NCI-H748 treated with DMSO at 0.1 percent for 48 hours (cell line): ENCODE data around the gene NTRK2.

Experiments
- DNase-seq: peaks from one replicate; lab custom pipeline; 2025; lab: John Stamatoyannopoulos, UW

NTRK2 gene

DNA sequence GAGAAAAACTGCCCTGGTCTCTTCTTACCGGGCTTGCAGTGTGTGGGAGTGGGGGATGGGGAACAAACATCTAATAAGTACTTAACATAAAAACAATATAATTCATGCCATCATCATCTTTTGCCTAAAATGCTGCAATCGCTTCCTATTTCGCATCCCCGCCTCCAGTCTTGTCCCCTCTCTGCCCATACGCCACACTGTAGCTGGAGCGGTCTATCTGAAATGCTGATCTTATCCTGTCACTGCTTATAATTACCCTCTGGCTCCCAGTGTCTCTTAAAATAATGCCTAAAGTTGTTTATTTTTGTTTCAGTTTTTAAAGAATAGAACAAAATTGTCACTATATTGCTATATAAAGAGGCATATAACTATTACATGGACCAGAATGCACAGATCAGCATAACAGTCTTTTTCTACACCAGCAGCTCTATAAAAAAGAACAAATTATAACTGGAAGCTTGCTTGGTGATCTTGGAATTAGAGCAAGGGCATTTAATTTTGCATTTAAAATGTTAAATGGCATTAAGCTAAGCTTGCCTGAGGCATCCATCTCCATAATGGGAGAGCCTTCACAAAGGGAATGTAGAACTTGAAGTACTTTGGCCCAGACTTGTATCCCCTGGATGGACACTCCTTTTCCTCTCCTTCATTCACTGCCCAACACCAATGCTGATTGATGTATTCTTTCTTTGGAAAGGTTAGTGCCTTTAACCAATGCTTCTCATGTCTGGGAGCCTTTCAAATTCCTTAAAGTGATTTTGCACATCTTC, 12.2 kb downstream of the NTRK2 start:
- DNase-seq = no peak

DNA sequence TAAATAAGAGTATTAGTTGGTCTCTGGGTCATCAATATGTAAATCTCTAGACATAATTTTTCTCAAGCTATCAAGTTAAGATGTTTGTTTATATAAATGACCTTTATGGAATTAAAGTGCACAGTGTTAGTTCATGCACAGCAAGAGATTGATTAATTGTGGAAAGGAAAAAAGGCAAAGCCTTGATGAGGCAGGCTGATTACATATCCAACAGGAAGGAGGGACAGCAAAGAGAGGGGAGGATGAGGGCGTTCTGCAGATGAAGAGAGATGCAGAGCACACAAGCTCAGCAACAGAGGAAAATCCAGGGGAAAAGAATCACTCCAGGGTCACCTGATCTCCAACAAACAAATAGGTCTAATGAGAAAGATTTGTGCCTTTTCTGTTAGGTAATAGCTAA, 16.5 kb downstream of the NTRK2 start:
- no peak for DNase-seq

DNA sequence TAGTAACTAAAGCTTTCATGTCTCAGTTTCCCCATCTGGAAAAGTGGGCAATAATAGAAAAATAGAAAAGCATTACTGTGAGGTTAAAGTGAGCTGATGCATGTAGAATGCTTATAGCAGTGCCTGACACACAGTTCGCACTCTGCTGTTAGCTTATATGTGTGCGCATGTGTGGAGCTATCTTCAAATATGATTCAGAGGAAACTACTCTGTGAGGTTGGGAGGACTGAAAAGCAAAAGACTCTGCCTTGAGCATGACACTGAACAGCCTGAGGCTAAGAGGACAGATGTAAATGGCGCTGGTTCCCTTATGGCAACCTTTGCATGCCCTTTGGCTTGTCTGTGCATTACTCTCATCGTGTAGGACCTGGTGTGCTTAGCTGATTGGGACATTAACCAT, 19.4 kb downstream of the NTRK2 start:
- DNase-seq = no peak

DNA sequence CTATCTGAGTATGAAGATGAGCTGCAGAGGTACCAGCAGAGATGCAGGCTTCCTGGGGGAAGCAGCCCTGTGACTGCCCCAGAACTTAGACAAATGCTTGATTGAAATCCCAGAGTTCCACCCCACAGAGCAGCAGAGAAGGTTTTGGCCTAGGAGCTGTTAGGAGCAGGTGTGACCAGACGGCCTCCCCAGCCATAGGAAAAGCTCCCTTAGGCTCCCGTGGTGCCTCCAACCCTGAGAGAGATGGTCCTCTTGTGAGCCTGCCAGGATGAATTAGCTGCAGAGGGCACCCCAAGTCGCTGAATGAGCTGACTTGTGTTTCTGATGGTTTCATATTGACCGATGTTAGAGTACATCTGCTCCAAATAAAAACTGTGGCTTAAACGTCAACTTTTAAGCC, 22.1 kb downstream of the NTRK2 start:
- no peak for DNase-seq

GRCh38 chr9:84694248-84694647, 24.7 kb downstream of the NTRK2 start:
- DNase-seq = no peak

GRCh38 chr9:84697042-84697441, 27.5 kb downstream of the NTRK2 start:
- DNase-seq = no peak

DNA sequence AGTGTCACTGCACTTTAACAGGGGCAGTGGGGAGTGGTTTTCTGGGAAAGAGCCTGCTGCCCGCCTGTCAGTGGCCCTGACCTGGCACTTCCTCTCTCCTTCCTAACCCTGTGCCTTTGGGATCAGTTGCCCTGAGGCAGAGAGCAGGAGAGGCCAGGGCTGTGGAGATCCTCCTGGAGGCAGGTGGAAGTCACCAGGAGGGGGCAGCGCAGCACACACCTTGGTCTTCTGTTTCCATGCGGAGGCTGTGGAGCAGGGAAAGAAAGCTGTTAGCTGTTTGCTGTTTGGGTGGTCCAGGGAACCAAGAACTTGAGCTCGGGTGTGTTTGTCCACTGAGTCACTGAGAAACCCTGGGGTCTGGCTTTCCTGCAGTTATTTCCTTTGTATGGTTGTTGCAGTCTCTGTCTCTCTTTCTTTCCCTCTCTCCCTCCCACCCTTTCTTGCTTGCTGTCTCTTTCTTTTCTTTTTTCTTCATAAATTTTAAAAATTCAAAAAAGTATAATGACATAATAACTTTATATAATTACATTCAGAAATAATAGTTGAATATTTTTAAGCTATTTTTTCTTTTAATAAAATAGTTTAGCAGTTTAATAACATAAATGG, 28.1 kb downstream of the NTRK2 start:
- DNase-seq = peak; percentile 43

DNA sequence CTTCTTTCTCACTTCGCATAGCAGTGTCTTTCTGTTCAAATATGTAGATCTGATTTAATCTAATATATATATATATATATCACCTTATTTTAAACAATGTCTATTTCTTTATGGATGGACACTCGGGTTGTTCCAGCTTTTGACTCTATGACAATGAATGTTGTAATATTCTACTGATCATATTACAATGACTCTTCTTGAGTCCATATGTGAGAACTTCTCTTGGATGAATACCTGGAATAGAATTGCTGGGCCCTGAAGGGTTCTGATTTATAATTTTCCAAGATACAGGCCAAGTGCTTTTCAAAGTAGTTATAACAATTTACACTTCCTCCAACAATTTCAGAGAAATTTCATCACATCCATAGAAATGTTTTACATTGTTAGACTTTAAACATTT, 28.8 kb downstream of the NTRK2 start:
- no peak for DNase-seq

DNA sequence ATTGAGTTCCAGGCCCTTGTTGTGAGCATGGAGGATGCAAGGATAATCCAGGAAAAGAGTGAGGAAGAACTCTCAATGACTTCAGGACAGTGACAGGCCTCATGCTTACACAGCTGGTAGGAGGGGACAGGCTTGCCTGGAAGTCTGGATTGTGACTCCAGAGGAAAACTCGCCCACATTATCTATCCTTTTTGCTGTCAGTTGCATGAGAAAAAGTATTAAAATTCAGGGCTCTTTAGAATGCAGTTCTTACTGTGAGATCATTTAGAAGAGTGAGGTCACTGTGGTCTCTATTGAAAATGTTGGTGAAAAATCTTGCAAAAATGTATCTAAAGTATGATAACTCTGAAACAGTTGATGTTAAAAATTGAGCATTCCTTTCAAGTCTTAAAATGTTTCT, 30.5 kb downstream of the NTRK2 start:
- DNase-seq = no peak

GRCh38 chr9:84701801-84702200, 32.3 kb downstream of the NTRK2 start:
- DNase-seq = no peak

DNA sequence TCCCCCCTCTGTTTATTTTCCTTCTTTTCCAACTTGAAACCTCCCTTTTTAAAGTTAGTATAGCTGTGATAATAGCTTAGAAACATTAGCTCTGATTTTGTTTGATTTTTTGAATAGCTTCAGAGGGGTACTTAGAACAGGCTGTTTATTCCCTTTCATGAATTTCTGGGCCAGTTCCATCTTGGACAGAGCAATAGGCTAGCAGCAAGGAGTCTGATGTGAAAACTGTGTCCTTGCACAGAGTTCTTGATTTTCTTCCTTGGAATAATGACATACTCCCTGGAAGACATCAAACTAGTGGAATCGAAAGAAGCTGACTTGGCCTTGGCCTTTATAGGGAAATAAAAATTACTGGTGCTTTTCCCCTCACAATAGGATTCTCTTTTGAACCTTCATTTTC, 32.9 kb downstream of the NTRK2 start:
- DNase-seq = no peak

DNA sequence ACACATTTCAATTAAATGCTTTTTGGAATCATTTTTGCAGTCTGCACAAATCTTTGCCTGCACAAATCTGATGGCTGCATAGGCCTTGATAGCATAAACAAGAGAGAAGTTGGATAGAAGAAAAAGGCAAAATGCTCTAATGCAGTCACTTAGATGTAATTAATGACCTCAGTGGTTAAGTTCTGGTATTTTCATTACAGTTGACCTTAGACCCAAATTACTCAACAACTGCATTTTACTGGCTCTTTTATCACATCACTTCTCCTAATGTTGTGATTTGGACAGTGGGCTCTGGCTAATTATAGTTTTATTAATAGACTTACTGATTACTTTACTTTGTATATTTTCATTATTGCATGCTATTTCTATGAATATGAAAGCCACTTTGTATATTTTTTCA, 34.3 kb downstream of the NTRK2 start:
- no peak for DNase-seq

GRCh38 chr9:84705128-84705527, 35.6 kb downstream of the NTRK2 start:
- DNase-seq = no peak

- DNase-seq = no peak
Observed at GRCh38 chr9:84708400-84708799, 38.9 kb downstream of the NTRK2 start.

DNA sequence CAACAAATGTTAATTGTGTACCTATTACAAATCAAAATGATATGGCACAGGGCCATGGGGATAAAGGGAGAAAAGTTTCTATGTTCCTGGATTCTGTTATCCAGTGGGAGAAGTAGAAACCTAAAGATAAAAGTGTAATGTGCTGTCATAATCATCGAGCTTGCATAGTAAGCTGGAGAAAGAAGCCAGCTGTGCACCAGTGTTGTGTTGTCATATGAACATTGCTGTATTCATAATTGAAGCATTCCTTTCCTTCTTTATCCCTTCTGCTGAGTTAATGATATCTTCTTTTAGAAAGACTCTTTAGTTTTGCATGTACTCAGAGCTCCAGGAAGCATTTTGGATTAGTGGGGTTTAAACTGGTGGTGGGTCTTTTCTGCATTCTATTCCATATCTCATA, 39.5 kb downstream of the NTRK2 start:
- DNase-seq = no peak

DNA sequence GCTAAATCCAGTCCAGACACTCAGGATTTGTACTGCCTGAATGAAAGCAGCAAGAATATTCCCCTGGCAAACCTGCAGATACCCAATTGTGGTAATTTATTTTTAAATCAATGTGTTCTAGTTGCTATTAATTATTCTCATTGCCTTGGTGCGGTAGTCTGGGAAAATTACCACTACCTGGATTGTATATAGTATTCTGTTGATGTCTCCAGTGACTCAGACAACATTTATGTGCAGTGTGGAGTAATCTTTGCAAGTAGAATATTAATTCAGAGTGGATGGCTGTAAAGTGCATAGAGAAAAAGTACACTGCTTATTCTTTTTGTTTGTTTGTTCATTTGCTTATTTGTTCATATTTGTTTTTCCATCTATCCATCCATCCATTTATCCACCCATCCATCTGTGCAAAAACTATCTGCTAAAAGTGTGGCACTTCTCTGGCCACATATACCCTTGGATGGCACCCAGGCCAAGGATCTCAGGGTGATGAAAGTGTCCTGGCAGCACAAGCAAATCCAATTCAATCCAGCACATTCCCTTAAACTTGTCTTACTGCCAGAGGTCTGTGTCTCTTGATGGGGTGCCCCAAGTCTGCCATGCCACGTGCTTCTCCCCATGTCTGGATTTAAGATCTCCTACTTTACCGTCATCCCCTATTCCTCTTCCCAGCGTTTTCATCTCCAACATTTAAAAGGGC, 41.3 kb downstream of the NTRK2 start:
- no peak for DNase-seq

DNA sequence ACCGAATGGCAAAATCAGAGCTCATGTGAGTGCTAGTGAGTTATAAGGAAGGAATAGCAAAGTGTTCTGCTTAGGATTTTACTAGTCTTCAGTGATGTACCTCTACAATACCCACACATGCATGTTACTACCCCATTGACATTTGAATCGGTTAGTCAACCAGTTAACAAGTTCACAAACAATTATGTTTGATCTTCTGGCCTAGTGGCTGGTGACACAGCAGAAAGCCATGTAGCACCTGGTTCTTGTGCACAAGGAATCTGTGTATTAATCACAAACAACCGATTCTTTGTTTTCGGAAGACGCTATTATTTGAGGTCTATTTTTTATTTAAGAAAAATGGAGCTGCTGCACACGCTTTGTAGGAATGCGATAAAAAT, 41.9 kb downstream of the NTRK2 start:
- DNase-seq = no peak

DNA sequence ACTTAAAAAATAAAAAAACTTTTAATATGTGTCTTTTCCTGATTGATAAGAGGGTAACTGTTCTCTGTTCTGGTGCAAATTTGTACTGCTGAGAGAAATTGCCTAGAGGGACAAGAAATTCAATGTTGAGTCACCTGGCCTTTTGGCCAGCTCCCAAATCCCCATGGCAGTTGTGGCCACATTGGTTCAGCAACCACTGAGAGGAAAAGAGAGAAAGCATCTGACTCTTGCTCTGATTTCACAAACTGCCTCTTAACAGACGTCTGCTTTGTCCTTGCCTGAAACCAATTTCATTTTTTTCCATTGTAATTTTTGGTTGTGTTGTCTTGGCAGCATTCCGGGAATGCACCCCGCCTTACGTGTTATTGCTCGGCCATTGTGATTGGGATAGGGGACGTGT, 42.4 kb downstream of the NTRK2 start:
- no peak for DNase-seq

DNA sequence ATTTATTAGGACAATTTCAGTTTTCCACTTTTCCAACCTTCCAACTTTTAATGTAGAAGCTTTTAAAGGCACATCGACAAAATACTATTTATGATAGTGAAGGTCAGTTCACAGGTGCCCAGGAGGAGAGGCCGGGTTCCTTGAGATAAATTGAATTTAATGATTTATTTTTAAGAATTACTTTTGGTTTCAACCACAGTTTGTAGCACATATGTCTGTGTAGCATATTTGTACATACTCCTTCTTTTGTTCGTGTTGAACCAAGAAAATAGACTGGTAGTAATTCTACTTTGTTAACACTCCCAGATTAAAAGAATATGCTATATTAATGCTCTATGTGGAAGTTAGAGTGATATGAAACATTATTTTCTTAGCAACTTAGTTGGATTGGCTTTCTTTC, 46.7 kb downstream of the NTRK2 start:
- no peak for DNase-seq

- DNase-seq = no peak
Observed at GRCh38 chr9:84718476-84718875, 48.9 kb downstream of the NTRK2 start.

DNA sequence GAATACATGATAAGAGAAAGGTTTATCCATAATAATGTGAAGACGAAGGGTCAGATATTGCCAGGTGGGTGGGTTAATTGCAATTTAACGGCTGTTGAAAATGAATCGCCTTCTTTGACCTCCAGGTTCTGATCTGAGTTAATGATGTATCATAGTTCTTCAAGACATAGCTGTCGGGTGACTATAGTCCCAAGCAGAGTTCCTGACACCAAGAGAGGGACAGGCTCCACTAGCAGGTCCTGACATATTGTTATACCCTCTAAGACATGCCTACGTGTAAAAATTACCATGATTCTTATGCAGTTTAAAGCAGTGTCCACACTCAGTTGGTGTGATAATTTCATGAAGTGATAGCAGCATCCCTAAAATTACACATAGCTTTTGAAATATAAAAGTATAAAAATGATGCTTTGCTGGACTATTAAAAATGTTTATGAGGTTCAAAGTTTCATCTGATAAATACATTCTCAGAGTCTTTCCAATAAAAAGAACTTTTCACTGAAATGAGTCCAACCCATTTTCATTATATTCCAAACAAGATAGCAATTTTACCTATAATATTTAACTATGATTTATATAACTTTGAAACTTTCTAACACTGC, 53.0 kb downstream of the NTRK2 start:
- no peak for DNase-seq

- no peak for DNase-seq
Observed at GRCh38 chr9:84723426-84723825, 53.9 kb downstream of the NTRK2 start.

DNA sequence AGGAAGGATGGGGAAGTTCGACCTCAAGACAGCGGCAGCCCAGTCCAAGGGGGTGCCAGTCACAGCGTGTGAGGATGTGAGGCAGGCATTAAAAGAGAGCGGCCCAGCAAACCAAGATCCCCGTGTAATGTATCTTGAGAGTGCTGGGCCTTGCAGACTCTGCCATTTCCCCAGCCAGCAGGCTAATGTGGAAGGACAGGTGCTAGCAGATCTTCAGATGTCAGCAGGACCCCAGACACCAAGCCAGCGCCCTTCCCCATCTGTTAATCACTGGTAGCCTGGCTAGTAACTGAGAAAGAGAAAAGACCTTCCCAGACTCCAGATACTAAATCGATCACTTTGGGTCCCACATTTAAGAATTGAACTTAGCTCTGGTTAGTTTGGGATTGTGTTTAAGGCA, 62.2 kb downstream of the NTRK2 start:
- no peak for DNase-seq
